NCI-H510A (cell line): ENCODE results near the gene ZBED2.
"Not testable (repeated sequence)": the region's sequence is repeated elsewhere in the genome, so short reads cannot be mapped to it uniquely, and the experiment has no call there.

Experiments used
- DNase-seq: peaks from one replicate; lab custom pipeline; 2025; lab: John Stamatoyannopoulos, UW

ZBED2 gene, protein sequence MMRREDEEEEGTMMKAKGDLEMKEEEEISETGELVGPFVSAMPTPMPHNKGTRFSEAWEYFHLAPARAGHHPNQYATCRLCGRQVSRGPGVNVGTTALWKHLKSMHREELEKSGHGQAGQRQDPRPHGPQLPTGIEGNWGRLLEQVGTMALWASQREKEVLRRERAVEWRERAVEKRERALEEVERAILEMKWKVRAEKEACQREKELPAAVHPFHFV

GRCh38 chr3:111595232-111595631 is at the start of gene ZBED2:
TSS of gene ZBED2 (minus strand) at chr3:111595346. CDS start at chr3:111594201, 1,145 bp downstream.
- no peak for DNase-seq

DNA sequence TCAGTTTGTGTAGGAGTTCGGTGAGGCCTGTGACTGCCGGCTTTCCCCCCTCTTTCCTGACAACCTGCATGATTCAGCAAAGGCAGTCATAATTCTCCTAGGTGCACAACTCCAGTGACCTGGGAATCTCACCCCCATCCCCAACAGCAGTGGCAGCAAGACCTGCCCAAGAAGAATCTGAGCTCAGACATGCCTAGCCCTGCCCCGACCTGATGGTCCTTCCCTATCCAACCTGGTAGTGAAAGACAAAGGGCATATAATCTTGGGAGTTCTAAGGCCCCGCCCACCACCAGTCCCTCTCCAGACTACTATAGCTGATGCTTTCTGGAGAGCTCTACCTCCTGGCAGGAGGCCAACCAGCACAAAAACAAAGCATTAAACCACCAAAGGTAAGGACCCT is 44.2 kb upstream of the ZBED2 start:
- DNase-seq: no peak

GRCh38 chr3:111636366-111636885 is 41.3 kb upstream of the ZBED2 start:
- no peak for DNase-seq

GRCh38 chr3:111635403-111635802 is 40.3 kb upstream of the ZBED2 start:
- DNase-seq: no peak

GRCh38 chr3:111630638-111631037 is 35.5 kb upstream of the ZBED2 start:
- not testable (repeated sequence) for DNase-seq

- DNase-seq: not testable (repeated sequence)
These were observed 33.9 kb upstream of the ZBED2 start for GRCh38 chr3:111629018-111629417.

DNA sequence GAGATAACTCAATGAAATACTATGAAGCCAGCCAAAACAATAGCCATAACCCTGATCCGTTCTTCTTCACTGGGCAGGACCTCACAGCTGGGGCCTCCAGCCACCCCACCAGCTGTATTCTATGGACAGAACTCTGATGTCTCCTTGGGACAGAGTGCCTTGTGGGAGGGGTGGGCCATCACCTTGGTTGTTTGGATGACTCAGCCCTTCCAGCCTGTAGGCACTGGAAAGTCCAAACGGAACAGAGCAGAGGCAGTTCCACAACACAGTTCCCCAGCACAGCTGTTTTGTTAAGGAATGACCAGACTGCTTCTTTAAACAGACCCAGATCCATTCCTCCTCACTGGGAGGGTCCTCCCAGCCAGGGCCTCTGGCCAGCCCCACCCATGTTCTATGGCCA is 31.9 kb upstream of the ZBED2 start:
- no peak for DNase-seq

DNA sequence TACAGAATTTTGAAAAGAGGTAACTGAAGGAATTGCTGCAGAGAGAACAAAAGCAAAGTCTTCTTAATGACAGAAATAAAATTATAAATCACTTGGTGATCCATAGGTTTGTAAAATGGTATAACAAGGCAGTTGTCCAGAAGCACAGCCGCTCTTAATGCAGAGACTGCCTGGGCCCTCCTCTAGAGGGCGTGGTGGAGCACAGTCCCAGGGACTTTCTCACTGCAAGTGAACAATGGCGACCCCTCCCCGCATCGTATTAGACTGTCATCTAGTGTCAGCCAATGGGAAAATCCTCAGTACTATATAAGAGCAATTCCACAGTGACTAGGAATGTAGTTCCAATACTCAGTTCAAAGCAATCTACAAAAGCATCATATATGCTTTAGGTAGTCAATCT is 26.4 kb upstream of the ZBED2 start:
- no peak for DNase-seq

GRCh38 chr3:111619833-111620232 is 24.7 kb upstream of the ZBED2 start:
- no peak for DNase-seq

GRCh38 chr3:111618945-111619344 is 23.8 kb upstream of the ZBED2 start:
- DNase-seq: no peak

DNA sequence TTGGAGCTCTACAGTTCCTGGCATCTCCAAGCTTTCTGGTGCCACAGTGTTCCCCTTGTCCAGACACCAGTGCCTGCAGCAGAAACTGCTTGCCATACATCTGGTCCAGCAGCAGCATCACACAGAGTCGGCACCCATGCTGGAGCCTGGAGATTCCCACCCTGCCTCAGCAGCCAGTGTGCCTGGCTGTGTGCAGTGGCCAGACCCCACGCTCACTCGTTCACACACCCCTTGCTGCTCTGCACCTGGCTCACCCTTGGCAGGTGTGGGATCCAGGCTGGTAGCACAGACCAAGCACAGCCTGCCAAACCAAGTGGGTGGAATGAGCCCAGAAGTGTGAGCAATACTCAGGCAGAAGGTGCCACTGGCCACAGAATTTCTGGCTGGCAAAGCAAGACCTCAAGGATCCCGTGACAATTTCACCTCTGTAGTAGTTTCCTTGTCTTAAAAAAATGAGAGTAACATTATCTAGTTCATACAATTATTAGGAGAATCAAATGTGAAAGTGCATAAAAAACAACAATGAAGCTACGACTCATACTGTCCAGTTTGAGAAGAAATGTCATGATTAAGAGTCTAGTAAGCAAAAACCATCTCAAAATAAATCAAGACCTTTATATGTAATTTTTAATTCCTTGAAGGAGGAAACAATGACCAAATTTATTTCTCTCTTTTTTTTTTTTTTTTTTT is 22.9 kb upstream of the ZBED2 start:
- DNase-seq: no peak

DNA sequence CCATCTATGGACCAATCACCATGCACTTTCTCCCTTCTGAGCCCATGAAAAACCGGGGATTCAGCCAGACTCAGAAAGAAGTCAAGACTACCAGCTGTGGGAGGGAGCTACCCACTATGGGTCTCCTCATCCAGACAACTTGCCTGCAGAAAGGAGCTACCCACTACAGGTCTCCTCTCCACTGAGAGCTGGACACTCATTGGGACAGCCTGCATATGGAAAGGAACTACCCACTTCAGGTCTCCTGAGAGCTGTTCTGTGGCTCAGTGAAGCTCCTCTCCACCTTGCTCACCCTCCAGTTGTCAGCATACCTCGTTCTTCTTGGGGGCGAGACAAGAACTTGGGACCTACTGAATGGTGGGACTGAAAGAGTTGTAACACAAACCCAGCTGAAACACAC is 22.3 kb upstream of the ZBED2 start:
- DNase-seq: no peak

- DNase-seq: no peak
These were observed 21.4 kb upstream of the ZBED2 start for GRCh38 chr3:111616417-111617105.

DNA sequence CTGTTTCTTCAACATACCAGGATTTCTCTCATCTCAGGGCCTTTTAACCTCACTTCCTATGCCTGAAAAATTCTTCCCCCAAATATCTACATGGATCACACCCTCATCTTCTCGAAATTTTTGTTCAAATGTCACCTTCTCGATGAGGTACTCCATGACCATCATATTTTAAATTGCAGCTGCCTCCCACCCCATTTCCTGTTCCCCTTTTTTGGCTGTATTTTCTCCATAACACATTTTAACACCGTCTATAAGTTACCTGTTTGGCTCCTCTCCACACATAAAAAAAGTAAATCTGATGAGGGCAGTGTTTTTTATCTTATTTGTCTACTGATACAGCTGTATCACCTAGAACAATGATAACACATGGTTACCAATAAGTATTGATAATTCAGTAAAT is 20.7 kb upstream of the ZBED2 start:
- DNase-seq: no peak

DNA sequence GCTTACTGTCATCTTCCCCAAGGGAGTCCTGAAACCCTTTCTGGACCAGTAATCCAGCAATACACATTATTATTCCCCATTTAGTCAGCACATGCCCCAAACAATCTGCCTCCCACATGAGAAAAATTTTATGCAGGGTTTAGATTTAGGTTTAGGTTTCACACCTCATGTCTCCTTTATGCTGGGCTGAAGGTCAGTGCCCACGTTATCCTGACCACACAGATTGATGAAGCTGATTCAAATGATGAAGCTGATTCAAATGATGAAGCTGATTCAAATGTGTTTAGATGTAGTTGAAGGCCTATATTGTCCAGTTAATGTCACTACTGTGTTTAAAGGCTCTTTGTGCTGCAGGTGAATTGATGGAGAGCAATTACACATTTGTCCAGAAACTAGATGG is 18.1 kb upstream of the ZBED2 start:
- no peak for DNase-seq

DNA sequence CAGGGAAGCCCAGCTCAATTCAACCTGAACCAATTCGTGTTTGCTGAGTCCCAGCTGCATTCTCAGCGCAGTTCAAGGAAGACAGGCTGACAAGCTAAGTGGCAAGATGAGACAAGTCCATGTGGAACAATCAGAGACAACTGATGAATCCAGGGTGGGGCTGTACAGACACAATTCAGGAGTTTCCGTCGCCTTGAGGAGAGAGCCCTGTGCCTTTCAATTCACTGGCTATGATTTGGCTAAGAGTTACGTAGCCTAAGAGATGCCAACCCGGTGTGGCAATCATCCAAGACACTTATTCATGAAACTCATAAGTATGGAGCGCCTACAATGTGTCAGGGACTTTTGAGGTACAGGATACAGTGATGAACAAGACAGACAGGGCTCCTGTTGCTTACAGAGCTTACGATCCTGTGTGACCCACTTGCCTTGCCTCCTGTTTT is 15.5 kb upstream of the ZBED2 start:
- DNase-seq: no peak

DNA sequence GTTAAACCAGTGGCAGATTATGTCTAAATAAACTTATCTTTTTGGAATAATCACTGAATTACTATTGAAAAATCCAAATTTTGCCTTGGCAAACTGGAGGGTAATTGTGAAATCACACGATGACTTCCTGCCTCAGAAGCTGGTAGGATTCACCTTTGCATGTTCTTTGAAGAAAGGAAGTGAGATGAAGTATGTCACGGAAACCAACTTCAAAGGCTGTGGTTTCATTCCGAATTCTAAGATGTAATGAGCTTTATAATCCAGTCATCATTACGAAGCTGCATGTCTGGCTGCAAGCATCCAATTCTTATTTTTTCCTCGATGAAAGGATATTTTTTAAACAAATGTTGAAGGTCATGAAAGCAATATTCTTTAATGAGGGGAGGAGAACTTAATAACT is 15.0 kb upstream of the ZBED2 start:
- DNase-seq: no peak

DNA sequence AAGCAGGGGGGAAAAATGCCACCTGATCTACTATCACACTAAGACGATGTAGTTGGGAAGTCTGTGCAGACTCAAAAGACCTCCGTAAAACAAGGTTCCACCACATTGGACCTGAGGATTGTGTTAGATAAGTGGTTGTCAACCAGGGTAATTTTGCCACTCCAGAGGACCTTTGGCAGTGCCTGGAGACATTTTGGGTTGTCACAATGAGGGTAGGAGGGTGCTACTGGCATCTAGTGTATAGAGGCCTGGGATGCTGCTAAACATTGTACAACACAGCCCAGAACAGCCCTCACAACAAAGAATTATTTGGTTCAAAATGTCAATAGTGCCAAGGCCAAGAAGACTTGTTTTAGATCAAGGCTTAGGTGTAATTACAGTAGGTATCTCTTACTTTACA is 14.6 kb upstream of the ZBED2 start:
- no peak for DNase-seq

DNA sequence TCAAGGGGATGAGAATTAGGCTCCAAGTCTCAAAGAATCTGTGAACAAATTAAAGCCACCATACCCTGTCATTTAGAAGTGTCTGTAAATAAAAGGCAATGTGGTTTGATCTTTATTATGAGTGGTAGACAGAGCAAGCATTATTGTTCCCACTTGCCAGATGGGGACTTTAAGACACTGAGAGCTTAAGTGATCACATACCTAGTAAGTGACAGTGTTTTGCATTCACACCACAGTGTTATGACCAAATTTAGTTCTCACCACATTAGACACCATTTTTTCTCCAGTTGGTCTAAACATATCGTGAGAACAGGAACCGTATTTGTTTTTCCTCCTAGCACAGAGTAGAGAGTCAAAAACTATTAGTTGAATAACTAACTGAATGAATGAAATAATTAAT is 13.2 kb upstream of the ZBED2 start:
- DNase-seq: no peak

GRCh38 chr3:111607240-111607920 is 12.2 kb upstream of the ZBED2 start:
- no peak for DNase-seq

DNA sequence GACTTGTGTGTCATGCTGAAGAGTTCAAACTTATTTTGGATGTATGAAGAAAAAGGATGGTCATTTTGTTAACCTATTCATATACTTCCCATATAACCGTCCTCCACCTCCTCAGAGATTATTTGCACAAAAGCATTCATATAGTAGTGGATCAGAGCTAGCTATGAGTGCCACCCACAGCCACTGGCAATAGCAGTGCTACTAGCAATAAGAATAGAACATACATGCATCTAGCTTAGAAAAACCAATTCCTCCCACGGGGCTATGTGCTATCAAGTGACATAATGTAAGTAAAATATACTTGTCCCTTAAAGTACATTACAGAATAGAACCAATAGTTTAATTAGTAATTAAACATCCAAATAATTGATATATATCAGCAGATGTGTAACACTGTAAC is 10.3 kb upstream of the ZBED2 start:
- DNase-seq: no peak

- DNase-seq: no peak
These were observed 9.9 kb upstream of the ZBED2 start for GRCh38 chr3:111605018-111605417.

DNA sequence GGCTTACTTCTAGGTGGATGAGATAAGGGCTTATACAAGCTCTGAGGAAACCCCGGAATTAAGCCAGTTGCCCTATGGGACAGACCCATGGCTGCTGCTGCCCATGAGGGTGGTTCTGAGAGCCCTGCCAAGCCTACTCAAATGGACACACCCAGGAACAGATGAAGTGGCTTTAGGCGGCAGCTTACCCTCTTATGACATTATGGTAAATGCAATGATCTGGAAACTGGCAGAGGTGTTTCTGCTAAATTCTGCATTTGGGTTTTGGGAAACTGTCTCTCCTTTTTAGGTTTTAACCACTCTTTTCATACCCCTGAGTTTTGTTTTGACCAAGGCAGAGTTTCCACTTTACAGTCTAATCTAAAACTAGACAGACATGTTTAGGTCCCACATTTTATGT is 9.0 kb upstream of the ZBED2 start:
- DNase-seq: no peak
